Activated T-helper 9 cell treated with anti-CD3 and anti-CD28 coated beads, Interleukin-2, amount 50 U/mL, for 16 hours (primary cell): ENCODE results near the gene CTDP1.
"Not testable (repeated sequence)": the region's sequence is repeated elsewhere in the genome, so short reads cannot be mapped to it uniquely, and the experiment has no call there.

Experiments used
- DNase-seq: peaks from one replicate; pipeline ENCODE4 v3.0.0-alpha.2; 2020; ENCODE audit warnings: low read depth

The CTDP1 gene

GRCh38 chr18:79698668-79699335 lies 19.2 kb downstream of the CTDP1 start:
- no peak for DNase-seq

- DNase-seq = no peak
Measured at GRCh38 chr18:79699653-79700052, 20.1 kb downstream of the CTDP1 start.

- DNase-seq = no peak
Measured at GRCh38 chr18:79702906-79703305, 23.3 kb downstream of the CTDP1 start.

- no peak for DNase-seq
Measured at GRCh38 chr18:79704631-79705030, 25.0 kb downstream of the CTDP1 start.

GRCh38 chr18:79705272-79705671 lies 25.7 kb downstream of the CTDP1 start:
- no peak for DNase-seq

DNA sequence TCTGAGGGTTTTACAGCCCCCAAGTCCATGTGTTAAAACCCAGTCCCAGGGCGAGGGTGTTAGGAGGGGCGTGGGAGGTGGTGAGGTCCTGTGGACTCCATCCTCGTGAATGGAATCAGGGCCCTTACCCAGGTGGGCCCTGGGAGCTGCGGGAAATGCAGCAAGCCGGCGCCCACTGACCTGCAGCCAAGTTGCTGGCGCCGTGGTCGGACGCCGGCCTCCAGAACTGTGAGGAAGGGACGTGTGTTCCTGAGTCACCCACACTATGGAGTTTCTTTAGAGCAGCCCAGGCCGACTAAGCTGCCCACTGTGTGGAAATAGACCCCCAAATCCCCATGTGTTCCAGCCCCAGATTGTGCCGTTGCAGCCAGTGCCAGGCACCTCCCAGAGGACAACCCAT lies 26.4 kb downstream of the CTDP1 start:
- no peak for DNase-seq

DNA sequence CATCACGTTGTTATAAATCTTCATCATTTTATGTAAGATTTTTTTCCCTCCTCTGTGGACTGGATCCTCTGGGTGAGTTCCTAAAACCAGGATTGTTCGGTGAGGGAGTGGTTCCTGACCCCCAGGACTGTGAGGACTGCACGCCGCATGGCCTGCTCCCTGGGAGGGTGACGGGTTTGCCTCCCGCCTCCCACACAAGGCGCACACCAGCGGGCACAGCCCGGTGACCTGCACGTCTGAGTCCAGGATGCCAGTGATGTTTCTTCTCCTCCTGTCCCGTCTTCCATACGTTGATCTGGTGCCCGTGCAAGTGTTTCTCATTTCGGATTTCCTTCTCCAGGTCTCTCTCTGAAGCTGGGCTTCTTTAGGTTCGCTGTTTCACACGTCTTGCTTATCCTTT lies 27.1 kb downstream of the CTDP1 start:
- DNase-seq = no peak

DNA sequence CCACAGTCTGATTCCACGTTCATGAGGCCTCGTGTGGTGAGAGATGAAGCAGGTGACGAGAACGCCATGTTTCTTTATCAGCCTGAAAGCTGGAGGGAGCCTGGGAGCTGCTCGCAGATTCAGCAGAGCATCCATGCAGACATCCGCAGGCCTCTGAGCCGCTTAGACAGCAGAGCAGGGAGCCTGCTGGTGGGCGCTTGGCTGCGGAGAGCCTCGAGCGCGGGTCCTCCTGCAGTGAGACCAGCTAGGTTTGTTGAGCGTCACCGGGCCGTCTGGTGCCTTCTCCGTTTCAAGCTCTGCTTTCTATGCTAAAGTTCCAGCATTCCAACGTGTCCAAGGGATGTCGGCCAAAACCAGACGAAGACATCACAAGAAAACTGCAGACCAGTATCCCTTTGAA lies 27.6 kb downstream of the CTDP1 start:
- DNase-seq = no peak

GRCh38 chr18:79707671-79708070 lies 28.1 kb downstream of the CTDP1 start:
- DNase-seq = no peak

- DNase-seq = no peak
Measured at GRCh38 chr18:79708412-79708811, 28.8 kb downstream of the CTDP1 start.

- DNase-seq = no peak
Measured at GRCh38 chr18:79712206-79712857, 32.7 kb downstream of the CTDP1 start.

GRCh38 chr18:79713341-79713740 lies 33.7 kb downstream of the CTDP1 start:
- DNase-seq = no peak

- no peak for DNase-seq
Measured at GRCh38 chr18:79714531-79715240, 35.1 kb downstream of the CTDP1 start.

- DNase-seq = no peak
Measured at GRCh38 chr18:79715280-79715679, 35.7 kb downstream of the CTDP1 start.

DNA sequence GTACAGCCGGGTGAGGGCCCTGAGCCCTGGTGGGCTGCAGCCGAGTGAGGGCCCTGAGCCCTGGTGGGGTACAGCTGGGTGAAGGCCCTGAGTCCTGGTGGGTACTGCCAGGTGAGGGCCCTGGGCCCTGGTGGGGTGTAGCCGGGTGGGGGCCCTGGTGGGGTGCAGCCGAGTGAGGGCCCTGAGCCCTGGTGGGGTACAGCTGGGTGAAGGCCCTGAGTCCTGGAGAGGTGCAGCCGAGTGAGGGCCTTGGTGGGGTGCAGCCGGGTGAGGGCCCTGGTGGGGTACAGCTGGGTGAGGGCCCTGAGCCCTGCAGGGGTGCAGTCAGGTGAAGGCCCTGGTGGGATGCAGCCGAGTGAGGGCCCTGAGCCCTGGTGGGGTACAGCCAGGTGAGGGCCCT lies 37.5 kb downstream of the CTDP1 start:
- no peak for DNase-seq

GRCh38 chr18:79717555-79718074 lies 38.0 kb downstream of the CTDP1 start:
- DNase-seq = no peak

DNA sequence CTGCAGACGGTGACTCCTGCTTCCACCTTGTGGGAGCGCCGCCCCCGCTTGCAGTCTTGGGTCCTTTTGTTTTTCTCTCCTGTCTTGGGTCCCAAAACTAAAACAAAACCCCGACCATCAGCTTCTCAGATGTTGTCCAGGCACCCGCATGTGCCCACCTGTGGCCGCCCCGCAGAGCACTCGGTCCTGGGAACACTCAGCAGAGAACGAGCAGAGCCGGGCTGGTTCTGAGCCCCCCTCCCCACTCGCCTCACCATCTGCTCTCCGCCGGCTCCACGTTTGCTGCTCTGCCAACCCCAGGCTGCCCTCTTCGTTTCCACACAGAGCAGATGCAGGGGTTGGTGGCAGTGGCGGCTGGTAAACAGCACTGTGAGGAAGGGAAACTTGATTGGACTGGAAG lies 38.5 kb downstream of the CTDP1 start:
- no peak for DNase-seq

GRCh38 chr18:79718878-79719477 lies 39.4 kb downstream of the CTDP1 start:
- DNase-seq = no peak

DNA sequence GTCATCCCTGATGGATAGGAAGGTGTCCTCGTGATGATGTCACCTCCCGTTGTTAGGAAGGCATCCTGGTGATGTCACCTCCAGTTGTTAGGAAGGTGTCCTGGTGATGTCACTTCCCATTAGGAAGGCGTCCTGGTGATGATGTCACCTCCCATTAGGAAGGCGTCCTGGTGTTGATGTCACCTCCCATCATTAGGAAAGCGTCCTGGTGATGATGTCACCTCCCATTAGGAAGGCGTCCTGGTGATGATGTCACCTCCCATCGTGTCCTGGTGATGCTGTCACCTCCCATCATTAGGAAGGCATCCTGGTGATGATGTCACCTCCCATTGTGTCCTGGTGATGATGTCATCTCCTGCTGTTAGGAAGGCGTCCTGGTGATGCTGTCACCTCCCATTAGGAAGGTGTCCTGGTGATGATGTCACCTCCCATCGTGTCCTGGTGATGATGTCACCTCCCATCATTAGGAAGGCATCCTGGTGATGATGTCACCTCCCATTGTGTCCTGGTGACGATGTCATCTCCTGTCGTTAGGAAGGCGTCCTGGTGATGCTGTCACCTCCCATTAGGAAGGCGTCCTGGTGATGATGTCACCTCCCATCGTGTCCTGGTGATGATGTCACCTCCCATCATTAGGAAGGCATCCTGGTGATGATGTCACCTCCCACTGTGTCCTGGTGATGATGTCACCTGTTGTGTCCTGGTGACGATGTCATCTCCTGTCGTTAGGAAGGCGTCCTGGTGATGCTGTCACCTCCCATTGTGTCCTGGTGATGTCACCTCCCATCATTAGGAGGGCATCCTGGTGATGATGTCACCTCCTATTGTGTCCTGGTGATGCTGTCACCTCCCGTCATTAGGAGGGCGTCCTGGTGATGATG lies 40.1 kb downstream of the CTDP1 start:
- DNase-seq = not testable (repeated sequence)

- no peak for DNase-seq
Measured at GRCh38 chr18:79720359-79720733, 40.7 kb downstream of the CTDP1 start.

DNA sequence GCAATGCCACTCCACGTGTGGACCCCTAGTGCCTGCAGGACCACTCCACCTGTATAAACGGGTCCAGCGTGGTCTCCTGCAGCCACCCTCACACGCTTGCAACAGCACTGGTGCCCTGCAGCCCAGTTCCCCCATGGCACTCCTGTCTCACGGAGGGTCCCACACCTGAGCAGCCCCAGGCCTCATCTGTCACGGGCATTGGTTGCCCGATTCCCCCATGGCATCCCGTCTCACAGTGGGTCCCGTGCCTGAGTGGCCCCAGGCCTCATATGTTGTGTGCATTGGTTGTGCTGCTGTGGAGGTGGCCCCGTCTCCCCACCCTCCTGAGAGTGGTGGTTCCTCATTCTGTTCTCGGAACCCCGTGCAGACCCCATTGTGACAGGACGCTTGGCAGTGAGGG lies 43.4 kb downstream of the CTDP1 start:
- DNase-seq = no peak

DNA sequence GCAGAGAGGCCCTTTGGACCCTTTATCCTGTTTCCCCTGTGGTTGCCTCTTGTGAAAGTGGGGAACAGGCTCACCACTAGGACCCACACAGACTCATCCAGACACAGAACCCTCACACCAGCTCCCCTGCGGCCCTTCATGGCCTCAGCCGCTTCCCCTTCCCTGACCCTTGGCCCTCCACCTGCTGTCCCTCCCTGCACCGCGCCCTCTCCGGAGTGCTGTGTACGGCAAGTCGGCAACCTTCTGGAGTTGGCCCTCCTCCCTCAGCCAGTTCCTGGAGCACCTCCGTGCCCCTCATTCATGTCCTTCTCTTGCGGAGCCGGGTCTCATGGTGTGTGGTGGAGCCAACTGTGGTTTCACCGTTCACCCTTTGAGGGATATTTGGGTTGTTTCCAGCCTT lies 44.0 kb downstream of the CTDP1 start:
- no peak for DNase-seq
